Osteocyte (in vitro differentiated cells): ENCODE measurements around the gene GRIA3. TPM values are rescaled to one million over a fixed set of nuclear protein-coding genes. Genes with fewer than 3 reads are reported as not detected.

Source experiments
- DNase-seq: peaks from one replicate; pipeline ENCODE4 v3.0.0; 2021; ENCODE audit warnings: mixed read lengths; ENCODE audit not compliant: unreplicated experiment; ENCODE audit errors: extremely low spot score
- H3K27ac Mint-ChIP-seq: one replicate; pipeline ENCODE4 v1.8.0; 2021; ENCODE audit warnings: mild to moderate bottlenecking, mixed read lengths; ENCODE audit not compliant: unreplicated experiment
- H3K27me3 Mint-ChIP-seq: one replicate; pipeline ENCODE4 v1.8.0; 2021; ENCODE audit warnings: mixed read lengths; ENCODE audit not compliant: unreplicated experiment
- H3K36me3 Mint-ChIP-seq: one replicate; pipeline ENCODE4 v1.8.0; 2021; ENCODE audit warnings: mixed read lengths; ENCODE audit not compliant: unreplicated experiment
- H3K4me1 Mint-ChIP-seq: one replicate; pipeline ENCODE4 v1.8.0; 2021; ENCODE audit warnings: mixed read lengths; ENCODE audit not compliant: unreplicated experiment
- H3K4me3 Mint-ChIP-seq: one replicate; pipeline ENCODE4 v1.8.0; 2021; ENCODE audit warnings: mild to moderate bottlenecking, moderate library complexity, mixed read lengths; ENCODE audit not compliant: unreplicated experiment
- H3K9me3 Mint-ChIP-seq: one replicate; pipeline ENCODE4 v1.8.0; 2021; ENCODE audit warnings: mixed read lengths; ENCODE audit not compliant: unreplicated experiment
- total RNA-seq: library from RNA; stranded (reverse); gene quantifications from 2 replicates; pipeline ENCODE4 v1.2.1, GENCODE V29; 2021
- TF ChIP-seq, protein P1 (sequence below): fragments of 200-600 bp; sonication (generic); IDR thresholded peaks from 2 replicates; pipeline ENCODE4 v1.5.0; 2021; ENCODE audit warnings: antibody characterized with exemption, mild to moderate bottlenecking, moderate library complexity

The GRIA3 gene
- total RNA-seq, 1 donor from 2014 or later = not detected

DNA sequence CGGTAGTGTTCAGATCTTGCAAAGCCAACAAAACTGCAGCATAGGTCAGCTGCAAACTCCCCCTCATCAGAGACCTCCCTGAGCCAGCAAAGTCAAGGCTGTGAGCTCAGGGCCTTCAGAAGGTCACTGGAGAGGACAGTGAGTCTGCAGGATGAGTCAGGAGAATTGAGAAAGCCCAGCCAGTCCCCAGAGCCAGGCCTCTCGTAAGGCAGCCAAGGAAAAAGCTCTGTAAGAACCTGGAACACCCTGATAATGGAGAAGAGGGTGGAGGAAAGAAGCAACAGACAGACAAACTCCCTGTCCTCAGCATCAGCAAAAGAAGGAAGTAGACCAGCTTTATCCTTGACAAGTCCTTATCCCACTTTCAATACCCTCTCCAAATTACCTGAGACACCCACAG is 33.0 kb downstream of the GRIA3 start:
- peaks cover 4% of the 10 kb centered on the region for H3K9me3 Mint-ChIP-seq
- H3K4me3 Mint-ChIP-seq = no peak overlapping the region
- TF ChIP-seq, protein P1, sequence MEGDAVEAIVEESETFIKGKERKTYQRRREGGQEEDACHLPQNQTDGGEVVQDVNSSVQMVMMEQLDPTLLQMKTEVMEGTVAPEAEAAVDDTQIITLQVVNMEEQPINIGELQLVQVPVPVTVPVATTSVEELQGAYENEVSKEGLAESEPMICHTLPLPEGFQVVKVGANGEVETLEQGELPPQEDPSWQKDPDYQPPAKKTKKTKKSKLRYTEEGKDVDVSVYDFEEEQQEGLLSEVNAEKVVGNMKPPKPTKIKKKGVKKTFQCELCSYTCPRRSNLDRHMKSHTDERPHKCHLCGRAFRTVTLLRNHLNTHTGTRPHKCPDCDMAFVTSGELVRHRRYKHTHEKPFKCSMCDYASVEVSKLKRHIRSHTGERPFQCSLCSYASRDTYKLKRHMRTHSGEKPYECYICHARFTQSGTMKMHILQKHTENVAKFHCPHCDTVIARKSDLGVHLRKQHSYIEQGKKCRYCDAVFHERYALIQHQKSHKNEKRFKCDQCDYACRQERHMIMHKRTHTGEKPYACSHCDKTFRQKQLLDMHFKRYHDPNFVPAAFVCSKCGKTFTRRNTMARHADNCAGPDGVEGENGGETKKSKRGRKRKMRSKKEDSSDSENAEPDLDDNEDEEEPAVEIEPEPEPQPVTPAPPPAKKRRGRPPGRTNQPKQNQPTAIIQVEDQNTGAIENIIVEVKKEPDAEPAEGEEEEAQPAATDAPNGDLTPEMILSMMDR = no peak
- H3K4me1 Mint-ChIP-seq = no peaks in the 10 kb centered on the region
- no peaks in the 10 kb centered on the region for H3K36me3 Mint-ChIP-seq
- no peak for DNase-seq
- H3K27me3 Mint-ChIP-seq = no peaks in the 10 kb centered on the region
- H3K27ac Mint-ChIP-seq = no peak overlapping the region

DNA sequence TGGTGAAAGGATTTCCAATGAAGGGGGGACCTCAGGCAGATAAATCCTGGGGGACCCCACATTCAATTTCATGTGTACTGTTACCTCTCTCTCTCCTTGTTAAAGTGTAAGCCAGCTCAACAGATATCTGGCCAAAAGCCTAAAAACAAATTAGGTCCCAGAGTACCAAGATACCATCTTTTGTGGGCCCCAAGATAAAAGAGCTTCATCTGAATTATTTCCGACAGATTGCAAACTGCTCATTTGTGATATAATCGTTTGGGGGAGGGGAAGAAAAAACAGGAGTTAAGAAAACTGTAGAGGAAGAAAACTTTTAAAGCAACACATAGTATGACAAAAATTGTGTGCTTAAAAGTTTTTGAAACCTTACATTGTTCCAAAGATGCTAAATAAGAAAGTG is 33.6 kb downstream of the GRIA3 start:
- DNase-seq = no peak
- Mint-ChIP-seq H3K27ac (no peak overlapping the region), H3K27me3 (no peaks in the 10 kb centered on the region), H3K36me3 (no peaks in the 10 kb centered on the region), H3K9me3 (peaks cover 6% of the 10 kb centered on the region), H3K4me1 (no peaks in the 10 kb centered on the region), H3K4me3 (no peak overlapping the region)
- TF ChIP-seq, protein P1 = no peak

DNA sequence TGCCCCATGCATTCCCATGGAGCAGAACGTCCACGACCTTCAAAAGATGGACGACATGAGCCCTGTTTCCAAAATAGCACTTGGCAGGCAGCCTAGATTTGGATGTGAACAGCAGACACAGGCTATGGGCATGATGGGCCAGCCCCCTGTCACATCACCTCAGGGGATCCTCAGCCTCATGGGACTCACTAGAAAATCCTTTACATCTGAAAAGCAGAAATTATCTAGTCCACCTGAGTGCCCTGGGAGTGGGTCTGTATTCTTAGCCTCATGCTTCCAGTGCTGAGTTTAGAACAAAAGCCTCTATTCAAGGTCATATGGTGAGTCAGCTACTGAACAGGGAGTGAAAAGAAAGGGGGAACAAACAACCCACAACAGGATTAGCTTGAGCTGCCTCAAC is 35.8 kb downstream of the GRIA3 start:
- Mint-ChIP-seq H3K27me3 (no peaks in the 10 kb centered on the region), H3K4me1 (no peaks in the 10 kb centered on the region), H3K4me3 (no peak overlapping the region), H3K36me3 (no peaks in the 10 kb centered on the region), H3K9me3 (peaks cover 6% of the 10 kb centered on the region), H3K27ac (no peak overlapping the region)
- TF ChIP-seq, protein P1 = no peak
- DNase-seq = no peak

DNA sequence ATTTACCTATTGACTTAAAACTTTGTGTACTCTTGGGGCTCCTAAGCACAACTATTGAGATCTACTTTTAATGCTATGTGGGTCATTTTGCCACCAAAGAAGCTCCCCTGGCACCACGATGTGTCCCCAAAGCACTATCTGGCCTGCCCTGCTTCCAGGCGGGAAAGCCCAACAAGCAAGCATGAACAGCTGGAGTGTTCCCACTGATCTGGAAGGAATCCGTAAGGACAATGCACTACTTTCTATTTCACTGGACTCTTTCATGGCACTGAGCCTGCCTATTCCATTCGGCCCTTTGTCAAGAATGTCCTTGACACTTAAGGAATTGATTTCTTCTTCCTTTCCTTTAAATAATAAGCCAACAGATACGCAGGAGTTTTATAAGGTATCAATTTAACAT is 38.8 kb downstream of the GRIA3 start:
- H3K4me1 Mint-ChIP-seq = no peaks in the 10 kb centered on the region
- peaks cover 6% of the 10 kb centered on the region for H3K9me3 Mint-ChIP-seq
- TF ChIP-seq, protein P1 = no peak
- no peak overlapping the region for H3K4me3 Mint-ChIP-seq
- H3K27ac Mint-ChIP-seq = no peak overlapping the region
- no peak for DNase-seq
- H3K27me3 Mint-ChIP-seq = no peaks in the 10 kb centered on the region
- H3K36me3 Mint-ChIP-seq = no peaks in the 10 kb centered on the region

DNA sequence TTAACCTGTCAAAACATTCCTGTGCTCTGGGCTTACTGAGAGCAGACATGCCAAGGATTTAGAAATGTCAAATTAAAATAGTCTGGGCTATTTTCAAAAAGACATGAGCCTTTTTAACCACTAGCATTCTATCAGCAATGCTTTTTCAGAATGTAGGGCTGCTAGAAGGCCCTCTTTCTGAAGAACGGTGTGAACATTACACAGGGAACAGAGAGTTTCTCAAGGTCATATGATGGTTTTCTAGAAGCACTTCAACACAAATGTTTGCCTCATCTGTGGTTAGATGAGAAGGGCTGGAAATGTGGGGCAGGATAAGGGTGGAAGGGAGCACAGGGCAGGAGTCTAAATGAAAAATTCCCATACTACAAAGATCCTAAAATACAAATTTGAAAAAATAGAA is 39.3 kb downstream of the GRIA3 start:
- Mint-ChIP-seq H3K36me3 (no peaks in the 10 kb centered on the region), H3K9me3 (peaks cover 6% of the 10 kb centered on the region), H3K4me1 (no peaks in the 10 kb centered on the region), H3K4me3 (no peak overlapping the region), H3K27me3 (no peaks in the 10 kb centered on the region), H3K27ac (no peak overlapping the region)
- TF ChIP-seq, protein P1 = no peak
- DNase-seq = no peak
